ENCODE results near the gene LRRC74B.
"Not testable (repeated sequence)": the region's sequence is repeated elsewhere in the genome, so short reads cannot be mapped to it uniquely, and the experiment has no call there.

LRRC74B gene, protein sequence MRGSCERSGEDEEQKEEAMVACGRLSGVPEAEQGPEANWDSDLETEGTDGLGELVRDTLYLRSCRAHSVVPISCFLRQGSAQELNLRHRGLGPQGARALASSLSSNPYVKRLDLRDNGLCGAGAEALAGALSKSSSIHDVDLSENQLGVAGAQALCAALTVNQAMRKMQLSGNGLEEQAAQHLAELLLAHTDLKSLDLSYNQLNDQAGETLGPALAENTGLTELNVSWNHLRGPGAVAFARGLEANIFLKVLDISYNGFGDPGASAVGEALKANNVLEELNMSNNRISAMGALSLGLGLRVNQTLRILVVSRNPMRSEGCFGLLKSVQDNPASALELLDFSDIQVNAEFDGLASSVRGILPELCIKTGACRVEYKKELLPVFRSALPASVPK

DNA sequence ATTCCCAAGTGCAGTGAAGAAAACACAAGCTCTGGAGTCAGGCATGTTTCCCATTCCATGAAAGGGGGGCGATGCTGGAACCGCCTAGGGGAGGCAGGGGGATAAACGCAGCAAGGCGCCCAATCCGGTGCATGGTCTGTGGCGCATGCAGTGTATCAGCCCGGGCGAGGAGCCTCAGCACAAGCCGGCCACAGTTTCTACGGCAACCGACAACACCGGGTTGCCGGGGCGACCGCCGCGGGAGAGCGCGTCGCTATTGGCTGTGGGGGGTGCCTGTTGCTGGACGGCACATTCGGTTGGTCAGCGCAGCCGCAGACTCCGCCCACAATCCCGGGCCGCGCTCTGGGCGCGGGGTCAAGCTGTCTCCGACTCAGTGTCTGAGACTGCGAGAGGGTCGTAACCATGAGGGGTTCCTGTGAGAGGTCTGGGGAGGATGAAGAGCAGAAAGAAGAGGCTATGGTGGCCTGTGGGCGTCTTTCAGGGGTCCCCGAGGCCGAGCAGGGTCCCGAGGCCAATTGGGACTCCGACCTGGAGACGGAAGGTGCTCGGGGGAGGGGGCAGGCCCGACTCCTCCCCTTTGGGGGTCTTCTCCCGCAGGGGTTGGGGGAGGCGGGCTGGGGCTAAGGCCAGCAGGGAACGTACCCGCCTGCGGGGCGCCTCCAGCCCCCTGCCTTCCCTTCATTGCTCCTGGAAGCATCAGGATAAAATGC is at the start of gene LRRC74B:
Gene LRRC74B (plus strand): TSS at position 362 of the 710 bp plus-strand sequence. CDS start 41 bp downstream, at position 403.
- peak; percentile 97 for DNase-seq (ENCODE audit: low spot score)

DNA sequence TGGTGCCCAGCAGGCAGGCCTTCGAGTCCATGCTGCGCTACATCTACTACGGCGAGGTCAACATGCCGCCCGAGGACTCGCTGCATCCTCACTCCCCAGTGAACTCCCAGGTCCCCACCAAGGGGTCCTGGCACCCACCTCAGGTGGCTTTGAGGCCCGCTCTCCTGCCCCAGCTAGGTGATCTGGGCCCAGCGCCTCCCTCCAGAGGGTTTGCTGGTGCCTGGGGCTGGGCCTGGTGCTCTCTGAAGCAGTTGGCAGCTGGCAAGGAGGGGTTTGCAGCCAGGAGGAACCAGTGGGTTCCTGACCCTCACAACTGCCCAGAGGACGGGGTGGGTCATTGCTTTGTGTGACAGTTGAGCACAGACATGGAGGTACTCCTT is 49.7 kb upstream of the LRRC74B start:
- DNase-seq (ENCODE audit: low spot score) = no peak

DNA sequence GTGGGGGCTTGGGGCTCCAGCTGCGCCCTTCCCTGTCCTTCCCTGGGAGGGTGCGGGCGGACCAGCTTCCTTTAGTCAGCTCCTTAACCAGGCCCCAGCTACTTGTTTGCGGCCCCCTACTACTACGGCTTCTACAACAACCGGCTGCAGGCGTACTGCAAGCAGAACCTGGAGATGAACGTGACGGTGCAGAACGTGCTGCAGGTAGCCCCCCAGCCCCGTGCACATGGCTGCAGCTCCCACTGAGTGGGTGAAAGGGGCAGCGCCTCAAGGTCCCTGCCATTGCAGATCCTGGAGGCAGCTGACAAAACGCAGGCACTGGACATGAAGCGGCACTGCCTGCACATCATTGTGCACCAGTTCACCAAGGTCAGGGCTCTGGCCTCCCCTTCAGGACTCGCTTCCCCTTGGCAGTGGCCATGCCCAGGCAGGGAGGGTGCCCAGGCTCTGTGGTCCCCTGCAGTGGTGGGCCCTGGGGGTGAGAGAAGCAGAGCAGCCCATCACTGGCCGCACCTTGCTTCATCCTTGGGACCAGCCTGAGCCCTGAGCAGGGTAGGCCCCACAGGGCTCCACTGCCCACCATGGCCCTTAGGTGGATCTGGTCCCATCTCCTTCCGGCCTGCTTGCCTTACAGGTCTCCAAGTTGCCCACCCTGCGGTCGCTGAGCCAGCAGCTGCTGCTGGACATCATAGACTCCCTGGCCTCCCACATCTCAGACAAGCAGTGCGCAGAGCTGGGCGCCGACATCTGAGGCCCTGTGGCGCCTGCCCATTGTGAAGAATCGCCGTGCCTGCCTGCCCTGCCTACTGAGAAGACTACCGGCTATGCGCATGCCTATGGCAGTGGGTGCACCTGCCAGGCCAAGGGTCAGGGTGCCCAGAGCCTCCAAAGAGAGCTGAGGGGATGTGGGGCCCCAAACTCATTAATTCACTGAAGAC is 48.9 kb upstream of the LRRC74B start:
- no peak for DNase-seq (ENCODE audit: low spot score)

DNA sequence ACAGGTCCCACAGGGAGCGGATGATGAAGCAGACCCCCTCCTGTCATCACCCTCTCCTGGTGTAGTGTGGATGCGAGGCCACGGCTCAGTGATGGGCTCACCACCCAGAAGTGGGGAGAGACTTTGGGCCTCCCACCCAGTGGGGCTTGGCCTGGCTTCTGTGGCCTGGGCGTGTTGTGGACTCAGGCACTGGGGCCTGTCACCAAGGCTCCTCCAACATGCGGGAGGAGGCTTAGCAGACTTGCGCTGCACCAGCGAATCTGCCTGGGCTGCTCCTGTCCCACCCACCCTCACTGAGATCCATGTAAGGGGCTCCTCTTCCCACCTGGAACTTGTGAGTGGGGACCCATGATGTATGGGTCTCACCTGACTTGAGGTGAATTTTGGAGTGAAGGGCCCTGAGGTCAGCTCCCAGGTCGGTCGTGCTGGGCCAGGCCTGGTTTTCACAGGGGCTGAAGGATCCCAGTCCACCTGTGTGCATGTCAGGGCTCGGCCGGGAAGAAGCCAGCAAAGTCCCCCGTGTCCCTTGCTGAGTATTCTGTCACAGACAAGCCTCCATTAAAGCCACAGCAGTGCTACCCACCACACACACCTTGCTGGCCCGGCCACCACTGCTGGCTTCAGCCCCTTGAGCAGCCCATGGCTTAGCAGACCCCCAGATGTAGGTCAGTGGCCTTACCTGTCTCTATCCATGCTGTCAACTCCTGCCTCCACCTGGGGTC is 48.0 kb upstream of the LRRC74B start:
- DNase-seq (ENCODE audit: low spot score) = no peak

DNA sequence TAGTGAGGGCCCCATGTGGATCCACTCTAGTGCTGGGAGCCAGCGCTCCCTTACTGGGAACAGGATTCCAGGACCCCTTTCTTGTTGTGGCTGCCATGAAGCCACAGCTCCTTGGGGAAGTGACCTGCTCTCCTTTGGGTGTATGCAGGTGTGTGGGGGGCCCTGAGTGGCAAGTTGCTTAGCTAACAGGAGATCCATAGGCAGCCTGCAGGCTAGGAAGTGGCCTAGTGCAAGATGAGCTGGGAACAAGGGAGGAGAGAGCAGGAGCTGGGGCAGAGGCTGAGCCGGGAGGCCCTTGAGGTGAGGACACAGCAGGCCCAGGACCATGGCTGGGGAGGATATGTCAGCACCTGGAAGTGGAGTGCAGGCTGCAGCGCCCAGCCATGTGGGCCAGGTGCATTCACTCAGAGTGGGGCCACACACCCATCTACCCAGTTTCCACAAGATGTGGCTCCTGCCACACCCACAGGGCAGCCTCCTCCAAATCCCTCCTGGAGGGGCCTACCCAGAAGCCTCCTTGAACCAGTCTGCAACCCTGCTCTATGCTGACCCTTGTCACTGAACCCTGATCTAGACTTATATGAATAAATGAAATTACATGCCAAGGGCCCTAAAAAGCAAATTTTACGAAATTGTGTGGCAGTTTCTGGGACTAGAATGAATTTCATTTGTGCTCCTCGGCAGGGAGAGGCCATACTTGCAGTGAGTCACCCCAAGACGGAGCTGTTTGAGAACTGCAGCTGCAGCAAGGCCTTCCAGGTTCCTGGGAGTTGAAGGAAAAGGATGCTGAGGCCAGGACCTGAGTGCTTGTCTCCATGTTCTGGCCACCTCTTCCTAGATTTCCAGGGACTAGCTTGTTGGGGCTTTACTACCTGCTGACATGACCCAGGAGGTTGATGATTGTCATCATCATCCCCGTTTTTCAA is 47.1 kb upstream of the LRRC74B start:
- DNase-seq (ENCODE audit: low spot score) = no peak

DNA sequence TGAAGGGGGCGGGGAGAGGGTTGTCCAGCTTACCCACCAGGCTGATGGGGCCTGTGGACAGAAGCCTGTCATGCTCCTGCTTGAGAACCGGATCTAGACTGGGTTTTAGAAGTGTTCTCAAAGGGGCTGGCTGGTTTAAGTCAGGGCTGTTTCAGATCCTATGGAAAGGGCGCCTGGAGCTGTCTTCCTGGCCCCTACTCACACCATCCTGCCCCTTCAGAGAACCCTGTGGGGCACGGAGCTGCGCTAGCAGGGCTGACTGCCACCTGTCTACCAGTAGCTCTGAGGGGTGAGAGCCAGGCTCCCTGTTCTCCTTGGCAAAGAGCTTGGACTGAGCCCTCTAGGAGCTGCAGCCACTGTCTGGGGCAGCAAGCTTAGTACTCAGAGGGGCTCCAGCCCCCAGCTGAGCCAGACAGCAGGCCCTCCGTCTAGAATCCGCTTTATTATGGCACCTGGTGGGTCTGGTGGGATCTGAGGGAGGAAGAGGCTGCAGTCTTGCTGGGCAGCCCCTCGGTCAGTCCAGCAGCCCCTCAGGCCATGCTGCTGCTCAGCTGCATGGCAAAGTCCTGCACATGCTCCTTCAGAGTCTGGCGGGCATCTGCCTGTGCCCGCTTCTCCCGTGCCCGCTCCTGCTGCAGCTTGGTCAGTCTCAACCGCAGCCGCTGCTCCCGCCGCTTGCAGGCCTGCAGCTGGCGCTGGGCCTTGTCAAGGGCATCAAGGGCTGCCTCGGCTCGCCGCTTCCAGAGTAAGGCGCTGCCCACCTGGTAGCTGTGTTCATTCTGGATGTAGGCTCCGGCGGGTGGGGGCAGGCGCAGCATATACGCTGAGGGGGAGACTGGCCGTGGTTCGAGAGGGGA is 46.2 kb upstream of the LRRC74B start:
- no peak for DNase-seq (ENCODE audit: low spot score)

DNA sequence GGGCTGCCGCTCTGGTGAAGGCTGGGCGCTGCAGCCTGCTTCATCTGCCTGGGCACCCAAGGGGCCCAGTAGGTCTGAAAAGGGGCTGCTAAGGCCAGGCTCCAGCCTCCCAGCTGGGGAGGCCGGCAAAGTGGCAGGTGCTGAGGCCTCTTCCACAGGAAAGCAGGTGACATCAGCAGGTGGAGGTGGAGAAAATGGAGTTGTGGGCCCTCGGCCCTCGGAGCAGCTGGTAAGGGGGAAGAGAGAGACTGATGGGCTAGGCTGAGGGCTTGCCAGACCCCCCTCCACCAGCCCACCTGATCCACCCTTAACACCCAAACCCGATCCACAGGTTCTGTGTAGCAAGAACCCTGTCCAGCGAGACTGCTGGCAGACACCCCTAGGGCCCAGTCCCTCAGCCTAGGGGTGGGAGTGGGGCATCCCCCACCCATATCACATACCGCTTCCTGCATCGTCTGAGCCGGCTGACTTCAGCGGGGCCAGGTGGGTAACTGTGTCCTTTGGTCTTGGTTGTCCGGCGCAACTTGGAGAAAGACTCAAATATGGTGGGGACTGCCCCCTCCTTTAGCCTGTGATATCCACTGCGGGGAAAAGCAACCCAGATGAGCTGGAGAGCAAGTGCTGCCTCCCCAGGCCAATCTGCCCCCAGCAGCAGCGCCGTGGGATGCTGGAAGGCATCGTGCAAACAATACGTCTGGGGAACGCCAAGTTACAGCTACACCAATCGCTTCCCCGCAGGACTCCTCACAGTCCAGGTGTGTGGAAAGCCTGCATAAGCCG is 45.3 kb upstream of the LRRC74B start:
- no peak for DNase-seq (ENCODE audit: low spot score)

DNA sequence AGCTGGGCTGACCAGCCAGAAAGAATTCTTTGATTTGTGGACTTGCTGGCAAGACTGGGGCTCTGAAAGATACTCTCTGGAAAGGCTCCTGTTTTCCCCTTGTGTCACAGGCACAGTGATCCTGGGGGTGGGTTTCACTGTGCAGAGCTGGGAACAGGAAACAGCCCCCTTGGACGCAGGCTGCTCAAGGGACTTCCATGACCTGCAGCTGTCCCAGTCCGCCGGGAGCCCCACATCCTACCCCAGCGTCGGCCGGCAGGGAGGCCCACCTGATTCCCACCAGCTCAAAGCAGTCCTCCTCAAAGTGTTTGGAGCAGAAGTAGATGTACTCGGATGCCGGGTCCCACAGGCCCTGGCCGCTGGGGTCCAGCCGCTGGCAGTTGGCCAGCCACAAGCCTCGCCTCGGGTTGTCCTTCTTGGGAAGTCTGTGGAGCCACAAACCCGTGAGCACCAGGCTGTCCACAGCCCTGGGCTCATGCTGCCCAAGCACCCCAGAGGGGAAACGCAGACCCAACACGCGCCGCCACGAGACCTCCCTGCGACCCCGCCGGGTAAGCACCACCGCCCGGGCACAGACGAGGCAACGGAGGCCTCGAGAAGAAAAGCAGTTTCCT is 44.7 kb upstream of the LRRC74B start:
- no peak for DNase-seq (ENCODE audit: low spot score)

DNA sequence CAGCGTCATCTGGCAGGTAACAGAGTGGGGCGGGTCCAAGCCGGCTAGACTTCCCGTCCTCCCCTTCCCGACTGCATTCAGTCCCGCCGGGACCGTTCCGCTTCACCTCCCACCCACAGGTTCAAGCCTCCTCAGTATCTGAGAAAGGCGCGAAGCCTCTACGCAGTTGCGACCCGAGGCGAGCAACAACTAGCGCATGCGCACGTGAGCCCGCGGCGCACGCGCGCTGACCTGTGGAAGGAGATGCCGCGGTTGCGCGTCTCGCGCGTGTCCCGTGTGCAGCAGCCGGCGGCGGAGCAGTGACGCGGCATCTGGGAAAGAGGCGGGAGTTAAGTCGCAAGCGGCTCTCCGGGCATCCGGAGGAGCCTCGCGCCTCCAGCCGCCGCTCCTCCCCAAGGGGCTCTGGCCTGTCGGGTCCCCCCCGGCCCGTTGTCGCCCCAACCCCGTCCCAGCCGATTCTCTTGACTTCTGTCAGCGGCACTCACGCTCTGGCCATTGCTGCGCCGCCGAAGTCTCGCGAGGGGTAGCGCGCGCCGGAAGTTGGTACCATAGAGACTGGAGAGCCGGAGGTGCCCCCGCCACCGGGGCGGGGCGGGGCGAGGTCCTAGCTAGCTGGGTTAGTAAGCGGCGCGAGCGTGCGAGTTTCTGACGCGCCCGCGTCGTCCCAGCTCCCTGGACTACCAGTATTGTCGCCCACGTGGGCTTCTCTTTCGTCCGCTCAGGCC is 44.0 kb upstream of the LRRC74B start, which contains the start of gene THAP7:
Gene THAP7 (minus strand): TSS at position 518 of the 725 bp plus-strand sequence. CDS start 207 bp downstream, at position 311.
- peak; percentile 96 for DNase-seq (ENCODE audit: low spot score)

DNA sequence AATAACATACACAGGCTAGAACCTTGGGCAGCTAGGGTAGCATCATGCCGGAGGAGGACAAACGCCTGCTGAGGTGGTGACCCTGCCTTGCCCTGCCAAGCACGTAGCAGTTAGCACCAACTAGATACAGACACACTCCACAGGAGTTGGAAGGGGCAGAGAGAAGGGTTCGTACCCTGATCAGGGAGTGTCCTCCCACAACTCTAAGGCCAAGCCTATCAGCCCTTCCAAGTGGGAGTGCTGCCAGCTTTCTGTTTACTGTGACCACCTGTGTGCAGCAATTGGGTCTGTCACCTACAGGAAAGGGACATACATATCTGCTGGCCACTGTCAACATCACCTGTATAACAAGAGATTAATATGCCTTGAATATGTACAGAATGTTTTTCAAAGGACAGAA is 42.0 kb upstream of the LRRC74B start:
- no peak for DNase-seq (ENCODE audit: low spot score)

DNA sequence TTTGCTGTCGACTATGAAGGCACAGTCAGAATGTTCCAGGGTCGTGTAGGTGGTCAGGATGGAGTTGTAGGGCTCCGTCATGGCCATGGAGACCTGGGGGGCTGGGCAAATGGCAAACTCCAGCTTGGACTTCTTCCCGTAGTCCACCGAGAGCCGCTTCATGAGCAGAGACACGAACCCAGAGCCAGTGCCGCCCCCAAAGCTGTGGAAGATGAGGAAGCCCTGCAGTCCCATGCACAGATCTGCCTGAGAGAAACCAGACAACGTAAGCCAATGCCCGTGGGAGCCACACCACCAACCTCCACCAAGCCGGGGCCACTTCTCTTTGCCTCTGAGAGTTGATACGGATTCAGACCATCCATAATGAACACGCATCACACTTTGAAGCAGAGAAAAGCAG is 36.5 kb upstream of the LRRC74B start:
- DNase-seq (ENCODE audit: low spot score) = not testable (repeated sequence)

DNA sequence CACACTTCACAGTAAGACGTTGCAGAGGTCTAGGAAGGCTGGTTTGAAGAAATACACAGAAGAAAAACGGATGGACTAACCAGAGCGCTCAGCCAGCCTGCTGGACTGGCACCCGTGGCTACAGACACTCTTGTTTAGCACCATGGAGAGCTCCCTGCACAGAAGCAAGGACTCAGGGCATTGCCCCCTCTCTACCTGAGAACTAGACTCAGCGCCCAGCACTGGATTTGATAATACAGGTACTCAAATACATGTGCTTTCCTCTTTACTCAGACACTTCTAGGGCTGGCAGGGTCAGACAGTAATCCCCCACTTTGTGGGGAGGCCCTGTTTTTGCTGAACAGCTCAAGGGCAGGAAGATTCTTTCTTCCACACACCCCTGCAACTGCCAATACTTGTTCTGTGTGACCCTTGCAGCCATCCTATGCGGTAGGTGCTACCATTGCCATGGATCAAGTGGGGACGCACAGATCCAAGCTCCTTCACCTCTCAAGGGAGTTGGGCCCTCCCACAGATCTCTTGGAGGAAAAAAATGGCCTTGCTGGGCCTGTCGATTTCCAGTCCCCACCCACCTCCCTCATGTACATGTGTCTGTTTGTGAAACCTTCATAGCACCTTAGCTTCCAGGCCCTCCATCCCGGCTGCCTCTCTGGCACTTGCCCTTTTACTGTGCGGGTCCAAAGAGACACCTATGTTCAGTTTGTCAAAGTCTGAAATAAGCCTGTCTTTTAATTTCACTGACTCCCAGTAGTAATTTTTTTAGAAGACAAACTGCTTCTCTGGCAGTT is 35.9 kb upstream of the LRRC74B start:
- no peak for DNase-seq (ENCODE audit: low spot score)

DNA sequence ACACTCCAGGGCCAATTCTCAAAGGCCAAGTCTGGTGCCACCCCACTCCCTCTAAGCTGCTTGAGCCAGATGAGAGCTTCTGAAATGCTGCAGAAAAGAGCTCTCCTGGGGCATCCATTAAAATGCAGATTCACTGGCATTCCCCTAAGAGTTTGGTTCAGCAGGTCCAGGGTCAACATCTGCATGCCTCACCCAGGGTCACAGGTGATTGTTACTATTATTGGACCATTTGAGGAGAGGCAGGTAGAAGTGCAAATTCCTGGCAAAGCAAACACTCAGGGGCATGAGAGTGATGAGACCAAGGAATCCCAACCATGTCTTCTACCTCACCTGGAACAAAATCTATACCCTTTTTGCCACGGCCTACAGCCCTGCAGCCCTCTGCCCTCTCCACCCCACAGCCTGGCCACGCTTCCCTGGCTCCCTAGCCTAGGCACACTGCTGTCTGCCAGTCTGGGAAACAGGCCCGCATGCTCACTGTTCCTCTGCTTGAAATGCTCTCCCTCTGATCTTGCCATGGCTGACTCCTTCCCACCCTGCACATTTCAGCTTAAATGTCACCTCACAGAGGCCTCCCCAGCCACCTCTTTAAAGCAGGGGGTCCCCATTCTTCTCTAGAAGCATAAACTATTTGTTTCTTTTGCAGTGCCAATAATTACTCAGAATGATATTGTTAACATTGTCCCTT is 35.2 kb upstream of the LRRC74B start:
- no peak for DNase-seq (ENCODE audit: low spot score)

DNA sequence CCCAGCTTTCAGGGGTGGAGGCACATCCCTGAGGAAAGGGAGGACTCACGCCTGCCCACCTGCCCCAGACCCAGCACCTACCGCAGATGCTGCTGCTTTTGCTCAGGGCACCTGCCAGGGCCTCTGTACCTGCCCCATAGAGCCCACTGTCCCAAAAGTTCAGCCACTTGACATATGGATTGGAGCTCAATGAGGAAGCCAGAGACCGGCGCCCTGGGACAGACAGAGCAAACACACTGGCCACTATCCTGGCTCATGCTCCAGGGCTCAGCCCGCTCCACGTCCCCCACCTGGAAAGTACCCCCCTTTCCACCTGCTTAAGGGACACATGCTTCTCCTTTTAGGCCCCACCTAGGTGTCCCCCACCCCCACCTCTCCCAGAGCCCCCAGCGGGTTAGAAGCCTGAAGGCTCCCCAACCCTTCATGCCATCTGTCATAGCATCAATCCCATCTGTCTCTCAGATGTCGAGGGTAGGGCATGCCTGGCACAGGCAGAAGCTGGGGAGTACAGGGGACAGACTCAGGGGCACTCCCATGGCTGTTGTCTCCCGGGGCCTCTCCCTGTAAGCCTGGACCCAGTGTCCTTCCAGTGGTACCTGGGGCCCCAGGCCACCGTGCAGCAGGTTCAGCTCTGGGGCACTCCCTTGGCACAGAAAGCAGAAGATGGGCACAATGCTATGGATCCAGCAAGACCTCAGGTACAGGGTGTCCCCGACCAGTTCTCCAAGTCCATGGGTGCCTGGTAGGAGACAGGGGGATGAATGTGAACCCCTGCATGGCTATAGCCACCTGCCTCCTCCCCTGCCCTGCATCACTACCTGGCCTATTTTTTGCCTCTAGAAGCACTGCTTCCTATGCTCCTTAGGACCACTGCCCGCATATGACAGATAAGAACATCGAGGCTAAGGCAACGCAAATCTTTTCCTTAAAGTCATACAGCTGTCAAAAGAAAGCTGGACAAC is 33.0 kb upstream of the LRRC74B start:
- peak; percentile 58 for DNase-seq (ENCODE audit: low spot score)

DNA sequence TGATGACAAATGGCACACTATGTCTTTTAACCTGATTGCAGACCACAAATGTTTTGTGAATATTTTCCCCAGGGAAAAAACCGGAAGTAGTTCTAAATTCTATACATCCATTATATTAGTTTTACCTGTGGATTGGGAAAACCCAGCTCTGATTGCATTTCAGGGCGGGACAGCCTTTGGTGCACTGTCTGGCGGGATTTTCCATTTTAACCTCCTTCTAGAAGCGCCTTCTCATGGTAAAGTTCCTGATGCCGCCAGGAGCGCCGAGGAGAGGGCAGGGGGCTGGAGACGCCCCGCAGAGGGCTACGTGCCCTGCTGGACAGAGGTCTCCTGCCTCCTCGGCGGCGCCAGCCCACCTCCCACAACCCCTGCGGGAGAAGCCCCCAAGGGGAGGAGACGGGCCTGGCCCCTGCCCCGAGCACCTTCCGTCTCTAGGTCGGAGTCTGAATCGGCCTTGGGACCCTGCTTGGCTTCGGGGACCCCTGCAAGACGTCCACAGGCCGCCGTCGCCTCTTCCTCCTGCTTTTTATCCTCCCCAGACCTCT is 32.0 kb upstream of the LRRC74B start:
- no peak for DNase-seq (ENCODE audit: low spot score)

Data from D341Med (cell line).